SKM-1 (cell line): ENCODE results near the gene ADRA2B.
"Not testable (repeated sequence)": the region's sequence is repeated elsewhere in the genome, so short reads cannot be mapped to it uniquely, and the experiment has no call there.

ENCODE experiments used
- DNase-seq: peaks from one replicate; lab custom pipeline; 2025; ENCODE audit not compliant: unreplicated experiment; lab: John Stamatoyannopoulos, UW

The ADRA2B gene

GRCh38 chr2:96071087-96071976 is 45.0 kb downstream of the ADRA2B start:
- DNase-seq: not testable (repeated sequence)

- DNase-seq: not testable (repeated sequence)
Measured at GRCh38 chr2:96070351-96070750, 46.0 kb downstream of the ADRA2B start.

- not testable (repeated sequence) for DNase-seq
Measured at GRCh38 chr2:96069878-96070277, 46.5 kb downstream of the ADRA2B start.

GRCh38 chr2:96067902-96068581 is 48.3 kb downstream of the ADRA2B start:
- DNase-seq: not testable (repeated sequence)

GRCh38 chr2:96067098-96067660 is 49.2 kb downstream of the ADRA2B start:
- DNase-seq: not testable (repeated sequence)

- DNase-seq: not testable (repeated sequence)
Measured at GRCh38 chr2:96066511-96066910, 49.9 kb downstream of the ADRA2B start.

GRCh38 chr2:96065954-96066353 is 50.4 kb downstream of the ADRA2B start:
- DNase-seq: not testable (repeated sequence)

GRCh38 chr2:96065381-96065930 is 50.9 kb downstream of the ADRA2B start:
- DNase-seq: no peak

GRCh38 chr2:96064760-96065159 is 51.6 kb downstream of the ADRA2B start:
- not testable (repeated sequence) for DNase-seq

GRCh38 chr2:96064047-96064675 is 52.2 kb downstream of the ADRA2B start:
- not testable (repeated sequence) for DNase-seq

GRCh38 chr2:96063116-96063899 is 53.1 kb downstream of the ADRA2B start:
- DNase-seq: not testable (repeated sequence)
